G401 (cell line): ENCODE measurements around the gene SORCS1. TPM values are rescaled to one million over a fixed set of nuclear protein-coding genes. Genes with fewer than 3 reads are reported as not detected.
"Not testable (repeated sequence)": the region's sequence is repeated elsewhere in the genome, so short reads cannot be mapped to it uniquely, and the experiment has no call there.

Experiments
- DNase-seq: peaks from one replicate; pipeline ENCODE4 v3.0.0-alpha.2; 2015; ENCODE audit warnings: low spot score
- in situ Hi-C: cut with HindIII; loops from 2 replicates; pipeline ENCODE4 v1.10.0; 2016; ENCODE audit warnings: low sequenced_read_pairs, mixed read lengths
- total RNA-seq: library from RNA; depleted of rRNA; stranded (reverse); fragments of >200 nt; shearing (Covaris generic); gene quantifications from 2 replicates; pipeline ENCODE4 v1.2.3, GENCODE V29; 2014

Gene SORCS1
- total RNA-seq, 1 experiment from 2014 or later: not detected

DNA sequence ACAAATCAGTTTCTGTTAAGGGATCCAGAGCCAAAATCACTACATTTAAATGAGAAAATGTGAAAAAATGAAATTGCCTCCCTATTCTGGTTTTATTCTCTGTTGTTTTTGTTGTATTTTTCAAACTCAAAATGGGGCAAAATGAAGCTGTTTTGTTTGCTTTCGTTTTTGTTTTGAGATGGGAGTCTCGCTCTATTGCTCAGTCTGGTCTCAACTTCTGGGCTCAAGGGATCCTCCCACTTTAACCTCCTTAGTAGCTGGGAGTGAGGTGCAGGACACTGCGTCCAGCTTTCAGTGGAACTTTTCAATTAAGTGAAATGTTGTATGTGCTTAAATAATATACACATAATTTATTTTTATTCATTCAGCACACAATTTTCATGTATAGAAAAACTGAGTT, 205.0 kb downstream of the SORCS1 start:
- DNase-seq: no peak
- in situ Hi-C loops: no loop called here

DNA sequence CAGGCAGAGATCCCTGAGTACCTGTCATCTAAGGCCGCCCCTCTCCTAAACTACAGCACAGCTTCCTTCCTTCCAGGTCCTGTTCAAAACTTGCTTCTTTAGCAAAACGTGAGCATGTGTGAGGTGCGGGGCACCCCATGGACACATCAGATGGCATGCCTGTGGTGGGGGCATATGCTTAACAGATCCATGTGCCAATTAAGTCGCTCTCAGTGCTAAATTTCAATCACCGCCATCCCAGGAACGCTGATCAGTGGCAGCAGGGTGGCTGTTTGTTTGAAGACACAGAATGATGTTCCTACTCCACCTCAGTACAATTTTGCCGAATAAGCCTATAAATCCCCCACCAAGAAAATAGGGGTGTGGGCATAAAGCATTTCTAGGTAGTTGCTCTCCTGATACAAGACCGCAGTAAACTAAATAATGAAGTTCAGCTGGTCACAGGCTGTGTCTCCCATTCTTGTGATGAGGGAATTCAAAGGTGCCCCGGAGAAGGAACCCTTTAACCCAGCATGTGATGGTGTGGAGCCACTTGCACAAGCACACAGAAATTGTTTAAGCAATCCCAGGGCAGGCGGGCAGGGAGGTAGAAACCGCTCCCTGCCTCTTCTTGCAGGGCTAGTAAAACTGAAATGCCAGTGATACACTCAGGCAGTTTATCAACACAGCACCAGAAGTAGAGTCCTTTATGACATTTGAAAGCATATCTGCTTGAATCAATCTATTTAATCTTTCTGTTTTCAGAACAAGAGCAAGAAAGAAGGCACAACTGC, 205.7 kb downstream of the SORCS1 start:
- peak; percentile 78 for DNase-seq
- in situ Hi-C loops: no loop called here

DNA sequence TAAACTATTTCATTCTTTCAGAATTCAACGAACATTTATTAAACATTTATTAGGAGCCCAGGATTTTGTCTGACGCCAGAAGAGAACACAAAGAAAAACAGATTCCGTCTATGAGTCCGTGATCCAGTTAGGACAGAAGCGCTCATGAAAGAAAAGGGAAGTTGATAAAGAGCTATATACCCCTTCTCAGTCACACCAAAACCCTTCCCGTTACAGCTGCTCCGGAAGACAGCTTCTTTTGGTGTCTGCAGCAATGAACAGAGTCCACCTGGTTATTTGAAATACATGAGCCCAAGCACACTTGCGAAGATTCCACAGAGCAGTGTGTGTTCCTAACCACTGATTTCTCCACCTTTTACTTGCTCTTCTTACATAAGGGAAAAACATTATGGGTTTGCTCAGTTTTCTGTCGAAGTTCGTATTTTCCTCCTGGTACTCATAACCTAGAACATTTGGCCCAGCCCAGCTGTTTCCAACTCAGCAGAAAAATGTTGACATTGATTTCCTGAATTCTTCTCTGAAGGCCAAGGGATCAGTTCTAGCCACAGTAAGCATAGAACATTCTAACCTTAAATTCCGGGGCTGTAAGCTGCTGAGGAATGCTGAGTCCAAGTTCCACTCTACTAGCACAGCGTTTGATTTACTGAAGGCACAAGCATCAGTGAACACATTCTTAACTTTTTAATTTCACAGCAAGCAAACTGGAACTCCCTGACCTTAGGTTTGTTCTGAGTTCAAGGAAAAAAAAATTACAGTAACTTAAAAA, 206.5 kb downstream of the SORCS1 start:
- DNase-seq: no peak
- in situ Hi-C loops: no loop called here

DNA sequence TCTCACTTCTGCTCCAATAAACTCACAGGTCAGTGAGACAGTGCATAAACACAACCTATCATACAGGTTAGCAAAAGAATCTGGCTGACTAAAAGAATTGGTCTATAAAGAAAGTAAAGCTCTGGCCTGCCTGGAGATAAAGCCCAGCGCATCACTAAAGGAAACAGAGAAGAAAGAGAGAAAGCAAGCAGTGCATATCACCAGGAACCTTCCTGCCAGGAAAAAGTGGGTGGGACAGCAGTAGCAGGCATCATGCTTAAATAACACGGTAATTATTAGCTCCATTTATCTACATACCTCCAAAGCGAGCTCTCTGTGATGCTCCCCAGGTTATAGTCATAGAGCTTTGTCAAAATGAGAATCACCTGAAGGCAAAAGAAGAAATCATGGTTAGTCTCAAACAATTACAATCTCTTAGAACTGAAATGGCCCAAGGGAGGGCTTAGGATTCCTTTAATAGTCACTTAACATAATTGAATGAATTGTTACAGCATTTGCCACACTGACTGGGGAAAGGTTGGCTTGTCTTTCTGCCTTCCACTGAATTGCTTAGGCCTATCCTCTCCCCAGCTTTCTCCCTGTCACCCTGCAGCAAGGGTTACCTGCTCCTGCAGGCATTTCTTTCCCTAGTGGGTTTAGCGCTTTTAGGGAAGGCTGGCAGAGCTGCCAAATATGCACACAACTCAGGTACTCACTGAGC, 208.1 kb downstream of the SORCS1 start:
- in situ Hi-C loops: no loop called here
- no peak for DNase-seq

DNA sequence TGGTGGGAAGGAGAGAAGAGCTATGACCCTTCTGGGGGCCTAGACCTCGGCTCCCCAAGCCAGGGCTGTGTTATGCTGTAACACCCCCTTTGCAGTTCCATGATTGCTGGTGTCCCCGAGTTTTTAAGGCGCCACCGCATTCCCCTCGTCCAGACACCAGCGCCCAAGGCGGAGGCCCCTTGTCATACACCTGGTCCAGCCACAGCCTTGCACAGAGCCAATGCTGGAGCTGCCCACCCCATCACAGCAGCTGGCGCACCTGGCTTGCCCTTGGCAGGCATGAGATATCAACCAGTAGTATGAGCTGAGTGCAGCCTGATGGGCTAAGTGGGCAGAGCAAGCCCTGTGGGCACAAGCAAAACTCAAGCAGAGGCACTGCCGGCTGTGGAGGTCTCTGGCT, 209.4 kb downstream of the SORCS1 start:
- in situ Hi-C loops: no loop called here
- no peak for DNase-seq

DNA sequence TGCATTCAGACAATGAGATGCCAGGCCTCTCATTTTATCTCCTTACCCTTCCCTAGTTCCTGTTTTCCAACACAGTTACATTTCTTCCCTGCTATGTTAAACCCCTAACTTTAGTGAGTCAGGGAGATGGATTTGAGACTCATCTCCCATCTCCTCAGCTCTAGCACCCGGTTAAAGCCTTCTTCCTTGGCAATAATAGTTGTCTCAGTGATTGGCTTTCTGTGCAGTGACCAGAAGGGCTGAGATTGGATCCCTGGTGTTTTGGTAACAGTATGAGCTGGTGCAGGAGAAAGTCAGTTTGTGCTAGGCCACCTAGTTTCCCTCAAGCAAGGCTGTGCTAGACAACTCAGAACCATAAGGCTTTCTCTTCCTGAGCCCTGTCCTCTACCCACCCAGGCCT, 212.5 kb downstream of the SORCS1 start:
- in situ Hi-C loops: no loop called here
- no peak for DNase-seq

DNA sequence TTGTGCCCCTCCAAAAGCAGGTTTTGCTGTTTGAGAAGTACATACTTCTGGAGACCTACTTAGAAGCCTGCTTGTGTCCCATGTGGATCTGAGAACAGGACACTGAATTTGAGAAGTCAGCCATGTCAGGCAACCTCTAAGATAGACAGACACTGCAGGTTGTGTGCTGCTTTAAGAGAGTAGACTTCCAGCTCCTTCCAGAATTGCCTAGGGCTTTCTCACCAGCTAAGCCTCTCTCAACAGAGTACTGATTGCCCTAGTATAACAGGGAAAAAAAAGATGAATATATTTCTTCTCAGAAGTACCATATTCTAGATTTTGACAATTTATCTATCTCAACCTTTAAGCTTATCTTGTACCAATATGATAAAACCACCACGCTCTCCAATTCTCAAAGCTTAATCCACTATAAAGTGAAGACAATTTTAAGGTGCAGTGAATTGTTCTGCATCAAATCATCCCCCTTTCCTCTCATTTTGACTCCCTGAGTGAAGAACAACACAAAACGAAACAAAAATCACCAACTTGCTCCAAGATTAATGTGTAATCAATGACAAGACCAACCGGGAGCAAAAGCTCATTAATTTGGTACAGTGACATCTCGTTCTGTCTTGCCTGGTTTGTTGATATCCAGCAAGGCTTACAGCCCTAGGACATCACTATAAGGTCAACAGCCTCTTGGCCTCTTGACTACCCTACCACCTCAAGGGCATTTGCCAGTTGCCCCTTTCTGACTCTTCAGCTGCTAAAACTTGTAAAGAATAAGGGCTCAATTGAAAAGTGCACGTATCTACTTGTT, 214.6 kb downstream of the SORCS1 start:
- in situ Hi-C loops: no loop called here
- DNase-seq: no peak

DNA sequence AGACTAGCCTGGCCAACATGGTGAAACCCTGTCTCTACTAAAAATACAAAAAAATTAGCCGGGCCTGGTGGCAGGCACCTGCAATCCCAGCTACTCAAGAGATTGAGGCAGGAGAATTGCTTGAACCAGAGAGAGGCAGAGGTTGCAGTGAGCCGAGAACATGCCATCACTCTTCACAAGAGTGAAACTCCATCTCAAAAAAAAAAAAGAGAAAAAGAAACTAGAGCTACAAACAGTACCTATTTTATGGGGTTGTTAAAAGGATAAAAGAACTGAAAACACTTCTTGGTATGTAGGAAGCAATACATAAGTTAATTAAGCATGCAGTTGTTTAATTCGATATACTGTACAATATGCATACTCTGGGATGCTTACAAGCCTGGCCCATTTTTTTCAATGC, 216.9 kb downstream of the SORCS1 start:
- in situ Hi-C loops: no loop called here
- no peak for DNase-seq

DNA sequence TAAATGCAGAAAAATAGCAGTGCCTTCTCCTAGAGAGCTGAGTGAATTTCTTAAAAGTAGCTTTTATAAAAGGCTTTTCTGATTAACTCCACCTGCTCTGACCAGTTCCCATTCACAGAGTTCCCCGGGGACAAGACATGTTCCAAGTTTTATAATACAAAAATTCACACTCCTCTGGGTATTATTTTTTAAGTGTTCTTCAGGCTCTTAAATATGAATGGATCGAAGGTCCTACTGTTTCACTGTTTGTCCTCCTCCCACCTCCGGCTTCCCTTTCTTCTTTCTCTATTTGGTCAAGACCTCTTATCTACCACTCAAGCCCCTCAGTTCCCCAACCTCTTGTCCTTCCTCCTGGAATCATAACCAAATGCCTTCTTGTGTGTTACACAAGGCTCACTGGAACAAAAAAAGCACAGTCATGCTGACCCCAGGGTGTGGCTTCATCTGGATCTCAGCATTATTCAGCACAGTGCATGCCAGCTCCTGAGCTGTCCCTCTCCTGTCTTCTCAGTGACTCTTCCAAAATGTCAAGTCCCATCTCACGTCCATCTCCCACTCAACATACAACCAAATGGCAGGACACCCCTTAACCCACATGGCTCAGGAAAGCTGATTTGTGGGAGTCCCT, 222.4 kb downstream of the SORCS1 start:
- DNase-seq: no peak
- in situ Hi-C loops: no loop called here

DNA sequence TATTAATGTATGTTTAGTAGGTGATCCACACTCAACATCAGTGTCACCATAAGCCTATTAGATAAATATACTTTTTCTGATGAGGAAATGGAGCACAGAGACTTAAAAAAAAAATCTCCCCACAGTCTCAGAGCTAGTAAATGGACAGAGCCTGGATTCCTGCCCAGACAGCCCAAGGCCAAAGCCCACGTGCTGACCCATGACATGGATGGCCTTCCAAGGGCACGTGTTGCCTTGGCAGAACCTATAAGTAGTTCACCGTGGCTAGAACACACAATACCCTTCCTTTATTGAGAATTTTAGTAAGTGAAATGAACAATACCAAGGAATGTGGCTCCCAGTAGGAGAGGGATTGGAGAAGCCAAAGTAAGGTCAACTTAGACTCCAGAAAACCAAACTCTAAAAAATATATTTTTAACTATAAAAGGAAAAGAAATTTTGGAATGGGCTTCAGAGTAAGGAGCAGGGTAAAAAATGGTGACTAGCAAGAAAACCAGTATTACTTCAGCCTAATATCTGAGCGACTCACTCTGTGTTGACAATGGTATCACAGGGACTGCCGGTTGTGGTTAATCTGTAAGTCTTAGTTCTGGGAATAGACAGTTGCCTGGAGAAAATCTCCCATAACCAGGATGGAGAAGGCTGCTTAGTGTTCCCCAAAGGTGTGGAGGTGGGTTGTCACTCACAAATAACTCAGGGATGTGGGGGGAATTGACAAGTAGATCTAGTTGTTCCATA, 223.0 kb downstream of the SORCS1 start:
- no peak for DNase-seq
- in situ Hi-C loops: no loop called here

DNA sequence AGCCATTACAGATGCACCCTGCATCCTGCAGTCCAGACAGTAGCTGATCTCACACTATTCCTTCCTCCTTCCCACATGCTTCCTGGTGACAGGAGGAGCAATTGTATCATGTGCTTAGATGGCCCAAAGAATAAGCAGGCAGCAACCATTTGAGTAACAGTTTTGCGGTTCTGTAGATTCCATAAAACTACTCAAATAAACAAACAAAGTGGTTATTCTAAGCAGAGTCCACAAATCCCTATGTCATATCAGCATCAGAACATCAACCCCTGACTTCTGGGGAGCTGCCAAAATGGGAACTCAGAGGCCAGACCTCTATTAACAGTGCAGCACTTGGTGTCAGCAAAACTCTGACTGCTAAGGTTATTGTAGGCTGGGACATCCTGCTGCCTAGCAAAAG, 226.0 kb downstream of the SORCS1 start:
- in situ Hi-C loops: no loop called here
- no peak for DNase-seq

DNA sequence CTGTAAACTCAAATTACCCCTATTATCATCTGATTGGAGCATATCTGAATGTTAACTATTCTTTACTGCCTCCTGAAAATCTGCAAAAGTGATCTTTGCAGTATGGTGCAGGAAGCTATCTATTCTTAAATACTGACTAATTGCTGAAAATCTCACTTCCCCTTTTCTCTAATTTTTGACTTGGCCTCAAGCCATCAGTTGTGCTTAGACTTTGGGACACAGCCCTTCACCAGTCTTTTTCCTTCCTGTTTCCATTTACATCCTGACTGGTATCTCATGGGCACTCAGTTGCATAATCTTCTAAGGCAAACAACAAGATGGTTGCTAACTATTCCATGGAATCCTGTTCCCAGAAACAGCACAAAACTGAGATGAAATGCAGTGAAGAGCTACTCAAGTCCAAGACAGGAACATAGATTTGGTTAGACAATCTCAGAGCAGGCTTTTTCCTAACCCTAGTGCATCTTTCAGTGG, 228.5 kb downstream of the SORCS1 start:
- in situ Hi-C loops: no loop called here
- DNase-seq: no peak

DNA sequence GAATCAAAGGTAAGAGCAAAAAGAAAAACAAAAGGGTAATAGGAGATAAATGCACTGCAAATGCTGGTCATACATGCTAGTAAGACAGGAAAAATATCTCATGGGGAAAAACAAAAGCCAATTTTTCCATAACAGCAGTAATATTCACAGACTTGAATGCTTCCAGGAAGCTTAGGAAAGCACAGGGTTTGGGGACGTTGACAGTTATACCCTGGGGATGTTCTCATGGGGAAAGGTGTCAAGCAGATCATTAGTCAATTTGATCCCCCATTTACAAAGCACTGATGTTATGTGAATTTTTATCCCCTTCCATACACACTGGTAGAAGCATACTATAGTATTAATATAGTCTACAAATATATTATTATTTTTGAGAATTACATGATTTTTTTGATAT, 232.7 kb downstream of the SORCS1 start:
- no peak for DNase-seq
- in situ Hi-C loops: no loop called here

DNA sequence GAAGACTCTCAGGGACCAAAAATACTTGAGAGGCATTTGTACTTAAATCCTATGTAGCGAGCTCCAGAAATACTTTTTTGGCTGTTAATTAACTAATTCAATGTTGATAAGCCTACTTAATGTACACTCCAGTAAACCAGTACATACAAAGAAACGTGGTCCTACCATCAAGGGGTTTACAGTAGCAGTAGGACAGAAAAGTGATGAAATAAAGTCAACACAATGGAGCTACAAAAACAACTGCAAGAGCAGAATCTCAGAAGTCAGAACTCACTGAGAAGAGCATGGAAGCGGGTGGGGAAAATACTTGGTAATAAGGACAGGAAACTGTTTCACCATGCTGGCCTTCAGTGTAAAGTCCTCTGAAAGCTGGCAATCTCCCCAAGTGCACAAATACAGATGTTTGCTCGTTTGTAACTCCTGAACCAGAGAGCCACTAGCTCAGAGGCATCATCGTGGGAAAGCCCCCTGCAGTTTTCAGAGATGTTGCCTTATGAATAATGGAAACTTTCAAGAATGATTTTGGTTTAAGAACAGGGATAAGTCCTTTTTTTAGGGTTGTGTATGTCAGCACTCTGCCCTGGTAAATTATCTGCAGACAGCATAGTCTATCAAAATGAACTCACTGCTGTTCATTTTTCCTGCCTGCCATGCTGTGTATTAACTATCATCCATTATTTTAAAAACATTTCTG, 233.2 kb downstream of the SORCS1 start:
- DNase-seq: no peak
- in situ Hi-C loops: no loop called here

DNA sequence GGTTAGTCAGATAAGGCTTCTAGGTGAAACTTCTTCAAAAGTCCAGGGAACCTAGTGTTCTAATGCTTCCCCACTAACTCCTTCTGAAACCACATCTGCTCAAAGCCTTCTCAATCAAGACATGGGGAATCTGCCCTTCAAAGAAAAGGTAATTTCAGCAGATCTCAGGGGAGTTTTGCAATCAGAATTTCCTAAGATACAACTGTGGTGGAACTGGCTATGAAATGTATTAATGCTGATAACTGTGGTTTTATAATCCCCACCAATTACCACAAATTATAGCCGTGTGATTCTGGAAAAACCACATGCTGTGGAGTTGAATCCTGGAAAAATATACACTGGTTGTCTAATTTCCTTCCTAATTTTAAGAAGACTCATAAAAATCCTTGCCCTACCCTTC, 233.8 kb downstream of the SORCS1 start:
- in situ Hi-C loops: no loop called here
- DNase-seq: no peak

DNA sequence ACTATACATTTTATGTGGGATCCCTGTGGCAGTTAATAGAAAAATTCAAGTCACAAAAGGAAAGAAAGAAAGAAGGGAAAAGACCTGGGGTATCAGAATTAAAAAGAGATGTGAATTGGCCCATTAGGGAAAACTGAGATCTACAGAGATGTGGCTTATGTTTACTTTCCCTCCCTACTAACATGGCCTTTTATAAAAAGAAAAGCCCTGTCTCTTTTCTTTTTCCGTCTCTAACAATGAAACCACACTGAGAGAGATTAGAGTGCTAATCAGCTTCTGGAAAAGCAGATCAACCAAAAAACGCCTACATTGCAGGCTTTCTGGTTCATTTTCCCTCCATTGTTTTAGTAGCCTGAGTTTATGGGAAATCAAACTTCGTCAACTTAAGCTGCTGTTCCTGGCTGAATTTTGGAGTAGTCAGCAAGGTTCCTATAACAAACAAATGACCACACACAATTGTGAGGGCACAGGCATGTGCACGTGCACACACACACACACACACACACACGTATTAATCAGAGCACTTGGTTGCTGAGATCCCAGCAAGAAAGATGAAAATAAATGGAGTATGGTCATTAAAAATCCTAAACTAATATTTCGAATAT, 235.1 kb downstream of the SORCS1 start:
- no peak for DNase-seq
- in situ Hi-C loops: no loop called here

DNA sequence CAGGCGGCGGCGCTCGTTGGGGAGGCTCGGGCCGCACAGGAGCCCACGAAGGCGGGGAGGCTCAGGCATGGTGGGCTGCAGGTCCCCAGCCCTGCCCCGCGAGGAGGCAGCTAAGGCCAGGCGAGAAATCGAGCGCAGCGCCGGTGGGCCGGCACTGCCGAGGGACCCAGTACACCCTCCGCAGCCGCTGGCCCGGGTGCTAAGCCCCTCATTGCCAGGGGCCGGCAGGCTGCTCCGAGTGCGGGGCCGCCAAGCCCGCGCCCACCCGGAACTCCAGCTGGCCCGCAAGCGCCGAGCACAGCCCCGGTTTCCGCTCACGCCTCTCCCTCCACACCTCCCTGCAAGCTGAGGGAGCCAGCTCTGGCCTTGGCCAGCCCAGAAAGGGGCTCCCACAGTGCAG, 236.4 kb downstream of the SORCS1 start:
- DNase-seq, in situ Hi-C loops: not testable (repeated sequence)
